ENCODE measurements around the gene RNLS. TPM values are rescaled to one million over a fixed set of nuclear protein-coding genes. Genes with fewer than 3 reads are reported as not detected.

RNLS gene
- total RNA-seq, 1 donor from 2014 or later = 3.7 TPM

GRCh38 chr10:88473989-88474883 is 108.9 kb downstream of the RNLS start:
- Histone ChIP-seq H3K4me3 (no peak overlapping the region), H3K27me3 (no peaks in the 10 kb centered on the region), H3K9me3 (no peaks in the 10 kb centered on the region), H3K27ac (peak overlapping the region; percentile 39), H3K4me1 (no peaks in the 10 kb centered on the region), H3K36me3 (no peaks in the 10 kb centered on the region)
- intact Hi-C loops (cut with DNase I) = no loop called here
- DNase-seq (peak; percentile 63), ATAC-seq (peak; percentile 71)
- no peak for TF ChIP-seq CTCF (IDR thresholded peaks at IDR 0.05)

GRCh38 chr10:88472540-88472939 is 110.6 kb downstream of the RNLS start:
- Histone ChIP-seq H3K9me3 (no peaks in the 10 kb centered on the region), H3K27me3 (no peaks in the 10 kb centered on the region), H3K4me1 (no peaks in the 10 kb centered on the region), H3K4me3 (no peak overlapping the region), H3K27ac (no peak overlapping the region), H3K36me3 (no peaks in the 10 kb centered on the region)
- intact Hi-C loops (cut with DNase I) = no loop called here
- TF ChIP-seq CTCF (IDR thresholded peaks at IDR 0.05) = peak; percentile 27
- ATAC-seq (peak; percentile 74), DNase-seq (no peak)

GRCh38 chr10:88471899-88472298 is 111.2 kb downstream of the RNLS start:
- TF ChIP-seq CTCF (IDR thresholded peaks at IDR 0.05) = no peak
- H3K27ac ChIP-seq = no peak overlapping the region
- DNase-seq (no peak), ATAC-seq (no peak)
- H3K9me3 ChIP-seq = no peaks in the 10 kb centered on the region
- no peaks in the 10 kb centered on the region for H3K36me3 ChIP-seq
- intact Hi-C loops (cut with DNase I) = no loop called here
- H3K4me1 ChIP-seq = no peaks in the 10 kb centered on the region
- no peaks in the 10 kb centered on the region for H3K27me3 ChIP-seq
- no peak overlapping the region for H3K4me3 ChIP-seq

GRCh38 chr10:88467835-88468485 is 115.2 kb downstream of the RNLS start:
- Histone ChIP-seq H3K4me1 (no peaks in the 10 kb centered on the region), H3K27me3 (no peaks in the 10 kb centered on the region), H3K4me3 (no peak overlapping the region), H3K9me3 (no peaks in the 10 kb centered on the region), H3K27ac (no peak overlapping the region), H3K36me3 (no peaks in the 10 kb centered on the region)
- ATAC-seq (no peak), DNase-seq (no peak)
- no peak for TF ChIP-seq CTCF (IDR thresholded peaks at IDR 0.05)
- intact Hi-C loops (cut with DNase I) = no loop called here

- no peak overlapping the region for H3K27ac ChIP-seq
- TF ChIP-seq CTCF (IDR thresholded peaks at IDR 0.05) = no peak
- ATAC-seq = no peak
Measured at GRCh38 chr10:88466786-88467185, 116.3 kb downstream of the RNLS start.

More at GRCh38 chr10:88466786-88467185, 116.3 kb downstream of the RNLS start:
- intact Hi-C loops (cut with DNase I) = no loop called here
- Histone ChIP-seq H3K27me3 (no peaks in the 10 kb centered on the region), H3K4me1 (no peaks in the 10 kb centered on the region), H3K36me3 (no peaks in the 10 kb centered on the region), H3K4me3 (no peak overlapping the region), H3K9me3 (no peaks in the 10 kb centered on the region)
- DNase-seq = no peak
